HG03095 (cell line): Measurements from ENCODE around the gene P3R3URF.
A peak's percentile ranks its signal among the peaks of the same experiment; 100 is the strongest.

Source experiments
- ATAC-seq: cut with Tn5 transposase; IDR thresholded peaks from one replicate; pipeline ENCODE4 v1.9.1; 2021; ENCODE audit warnings: moderate library complexity; ENCODE audit not compliant: unreplicated experiment

The P3R3URF gene

DNA sequence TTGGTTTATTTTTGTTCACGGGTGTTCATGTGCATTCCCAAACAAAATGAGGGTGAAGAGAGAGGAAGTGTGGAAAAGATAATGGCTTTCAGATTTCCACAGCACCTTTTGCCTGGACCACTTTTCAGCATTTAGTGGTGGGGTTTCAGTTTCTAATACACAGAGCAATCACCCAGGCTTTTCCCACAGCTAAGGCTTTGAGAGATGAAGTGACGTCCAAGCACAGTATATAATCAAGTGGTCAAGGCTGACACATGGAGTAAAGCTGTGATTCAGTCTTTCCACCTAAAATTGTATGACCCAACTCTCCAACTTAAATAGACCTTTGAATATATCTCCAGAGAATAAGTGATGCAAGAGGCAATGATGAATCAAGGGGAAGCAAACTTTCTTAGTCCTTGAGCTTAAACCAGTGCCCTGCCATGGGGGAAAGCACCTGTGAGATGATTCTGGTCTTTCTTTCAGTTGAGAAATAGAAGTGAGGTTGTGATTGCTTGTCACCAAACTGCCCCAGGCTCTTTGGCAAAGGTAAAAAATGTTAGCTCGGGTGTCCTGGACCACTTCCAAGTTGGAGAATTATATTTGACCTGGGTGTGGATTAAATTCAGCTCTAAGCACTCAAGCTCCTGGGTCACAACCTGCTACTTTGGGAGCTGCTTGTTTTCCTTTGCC, 41.5 kb downstream of the P3R3URF start:
- no peak for ATAC-seq

- ATAC-seq: no peak
Observed at GRCh38 chr1:46133781-46134350, 42.4 kb downstream of the P3R3URF start.

GRCh38 chr1:46133181-46133658, 43.1 kb downstream of the P3R3URF start:
- peak; percentile 50 for ATAC-seq

DNA sequence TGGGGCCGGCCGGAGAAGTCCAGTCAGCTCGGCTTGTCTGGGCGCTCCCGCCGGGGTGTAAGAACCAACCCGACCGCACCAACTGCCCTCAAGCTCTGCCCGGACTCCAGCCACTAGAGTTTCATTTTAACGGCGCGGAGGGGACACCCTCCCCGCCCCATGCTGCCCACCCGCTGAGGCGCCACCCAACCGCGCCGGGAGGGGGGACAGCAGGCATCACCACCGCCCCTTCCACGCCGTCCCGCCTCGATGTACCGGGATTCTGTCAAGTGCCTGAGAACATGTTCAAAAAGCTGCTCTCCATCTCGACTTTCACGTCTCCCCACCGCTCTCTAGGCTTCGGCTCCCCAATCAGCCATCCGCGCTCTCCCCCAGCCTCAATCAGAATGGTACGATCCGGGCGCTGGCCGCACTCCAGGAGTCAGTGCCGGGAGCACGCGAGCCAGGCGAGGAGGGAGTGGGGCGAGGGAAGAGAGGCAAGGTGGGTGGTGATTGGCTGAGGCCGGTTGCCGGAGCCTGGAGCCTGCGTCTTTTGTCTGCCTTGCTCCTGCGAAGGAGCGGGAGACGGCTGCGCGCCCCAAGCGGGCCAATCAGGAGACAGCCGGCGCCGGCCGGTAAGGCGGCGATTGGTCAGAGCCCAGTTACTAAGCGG, 43.6 kb downstream of the P3R3URF start, which contains the start of gene PIK3R3:
TSS of gene PIK3R3 (minus strand) at position 101 of the 652 bp plus-strand sequence. CDS start 677 bp downstream, outside the sequence.
- peak; percentile 85 for ATAC-seq

DNA sequence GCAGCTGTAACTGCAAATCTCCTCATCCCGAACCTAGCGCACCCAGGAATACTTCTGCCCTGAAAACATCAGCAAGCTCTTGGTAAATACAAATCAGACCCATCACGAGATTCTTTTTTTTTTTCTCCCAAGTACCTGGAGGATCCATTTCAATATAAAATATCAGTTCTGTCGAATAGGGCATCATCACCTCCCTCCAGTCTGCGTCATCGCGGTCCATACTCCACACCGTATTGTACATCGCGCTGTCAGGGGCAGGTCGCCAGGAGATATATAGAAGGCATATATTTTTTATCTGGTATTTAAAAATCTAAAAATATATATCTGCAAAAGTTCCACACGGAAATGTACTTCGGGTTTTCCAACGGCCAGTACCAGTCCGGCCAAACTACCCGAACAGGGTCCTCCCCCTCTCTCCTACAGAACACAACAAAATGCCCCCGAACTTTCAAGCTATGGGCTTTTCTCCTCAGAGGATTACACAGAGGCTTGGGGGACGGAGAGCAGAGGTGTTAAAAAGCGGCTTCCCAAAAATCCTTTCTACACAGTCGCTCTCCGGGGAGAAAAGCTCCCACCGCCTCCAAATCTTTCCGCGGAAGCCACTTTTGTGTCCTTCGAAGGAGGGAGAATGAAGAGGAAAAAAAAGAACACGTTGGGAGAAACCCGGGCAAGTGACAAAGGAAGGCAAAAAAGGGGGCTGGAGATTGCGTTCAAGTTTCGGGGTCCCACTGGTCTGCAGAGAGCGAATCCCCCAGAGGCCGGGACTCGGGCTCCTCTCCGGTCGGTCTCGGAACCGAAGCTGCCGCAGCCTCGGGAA, 44.4 kb downstream of the P3R3URF start:
- ATAC-seq: no peak

- no peak for ATAC-seq
Observed at GRCh38 chr1:46131093-46131492, 45.2 kb downstream of the P3R3URF start.

GRCh38 chr1:46130606-46131005, 45.7 kb downstream of the P3R3URF start:
- no peak for ATAC-seq

GRCh38 chr1:46130121-46130520, 46.2 kb downstream of the P3R3URF start:
- no peak for ATAC-seq

DNA sequence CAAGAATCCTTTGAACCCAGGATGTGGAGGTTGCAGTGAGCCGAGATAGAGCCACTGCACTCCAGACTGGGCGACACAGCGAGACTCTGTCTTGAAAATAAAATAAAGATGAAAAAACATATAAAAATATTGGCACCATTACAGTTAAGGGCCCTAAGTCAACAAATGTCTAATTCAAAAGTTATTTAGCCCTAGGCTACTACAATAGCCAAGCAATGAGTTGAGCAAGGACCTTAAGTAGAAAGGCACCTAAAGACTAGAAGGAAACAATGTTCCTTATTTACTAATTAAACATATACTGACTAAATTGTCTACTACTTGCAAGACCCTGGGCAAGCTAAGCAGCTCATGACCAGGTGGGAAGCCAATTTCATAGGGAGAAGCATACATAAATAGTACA, 47.9 kb downstream of the P3R3URF start:
- ATAC-seq: no peak
